ENCODE measurements around the gene RBMS2. TPM values are rescaled to one million over a fixed set of nuclear protein-coding genes. Genes with fewer than 3 reads are reported as not detected.

Gene RBMS2
- total and polyA plus RNA-seq, 7 experiments from 2014 or later = 0.81 to 12.8 (median 5.1) TPM

- POLR2A ChIA-PET = interaction anchor here (0.6 to 8.3 kb wide), 11 partner anchors 10 to 107 kb away, joined by 3 to 88 read pairs (median 6); partner anchors contain the start of genes BAZ2A, NACA and PTGES3
- H3K4me1 ChIP-seq (ENCODE audit: control insufficient read depth in 2 of 2, insufficient read depth in 2 of 2, low read length in 2 of 2) = peaks cover 4 to 21% of the 10 kb centered on the region in 2 donors
- intact Hi-C loops (cut with micrococcal nuclease) = loop anchor here (5.0 kb wide), 2 partner anchors 468 to 717 kb away; partner anchors contain the start of genes PYM1 (in 1 of the 2) and STAT6 (in 1 of the 2)
- peaks cover 16 to 46% (median 27%) of the 10 kb centered on the region in 3 experiments for H3K36me3 ChIP-seq (ENCODE audit: control insufficient read depth in 2 of 3, insufficient read depth in 3 of 3, low read length in 3 of 3)
- Mint-ChIP-seq H3K36me3 (peaks cover 6 to 36% (median 17%) of the 10 kb centered on the region in 5 donors), H3K27me3 (no peaks in the 10 kb centered on the region), H3K9me3 (no peaks in the 10 kb centered on the region), H3K4me3 (peak overlapping the region; percentile 82 to 98 (median 94)), H3K4me1 (peaks cover 17 to 43% (median 39%) of the 10 kb centered on the region in 7 donors), H3K27ac (peak overlapping the region; percentile 97 to 100 (median 99))
- DNase-seq (no peak), ATAC-seq (no peak)
- no peaks in the 10 kb centered on the region for H3K27me3 ChIP-seq (ENCODE audit: control insufficient read depth in 2 of 2, insufficient read depth in 2 of 2, low read length in 2 of 2)
- H3K27ac ChIP-seq (ENCODE audit: low read depth, low read length) = peak overlapping the region; percentile 93
- CTCF ChIA-PET = interaction anchor here (2.3 kb wide), 1 partner anchor 8 kb away, joined by 10 read pairs; no protein-coding TSS in a partner anchor
- H3K9me3 ChIP-seq (ENCODE audit: control insufficient read depth in 2 of 3, low read length in 3 of 3) = no peaks in the 10 kb centered on the region
- H3K4me3 ChIP-seq (ENCODE audit: low read length) = peak overlapping the region; percentile 83
Observed at GRCh38 chr12:56644654-56645053, 123.0 kb downstream of the RBMS2 start.

GRCh38 chr12:56645201-56645716 is 123.6 kb downstream of the RBMS2 start:
- peak overlapping the region; percentile 83 for H3K4me3 ChIP-seq (ENCODE audit: low read length)
- peak overlapping the region; percentile 97 to 100 (median 99) for H3K27ac Mint-ChIP-seq
- no peaks in the 10 kb centered on the region for H3K27me3 ChIP-seq (ENCODE audit: control insufficient read depth in 2 of 2, insufficient read depth in 2 of 2, low read length in 2 of 2)
- H3K27ac ChIP-seq (ENCODE audit: low read depth, low read length) = peak overlapping the region; percentile 93
- H3K4me1 ChIP-seq (ENCODE audit: control insufficient read depth in 2 of 2, insufficient read depth in 2 of 2, low read length in 2 of 2) = peaks cover 4 to 21% of the 10 kb centered on the region in 2 donors
- peaks cover 12 to 40% (median 23%) of the 10 kb centered on the region in 3 experiments for H3K36me3 ChIP-seq (ENCODE audit: control insufficient read depth in 2 of 3, insufficient read depth in 3 of 3, low read length in 3 of 3)
- CTCF ChIA-PET = interaction anchor here (2.3 kb wide), 1 partner anchor 9 kb away, joined by 10 read pairs; no protein-coding TSS in a partner anchor
- H3K4me1 Mint-ChIP-seq = peaks cover 17 to 43% (median 36%) of the 10 kb centered on the region in 7 donors
- H3K4me3 Mint-ChIP-seq = peak overlapping the region; percentile 82 to 98 (median 94)
- H3K9me3 Mint-ChIP-seq = no peaks in the 10 kb centered on the region
- H3K9me3 ChIP-seq (ENCODE audit: control insufficient read depth in 2 of 3, low read length in 3 of 3) = no peaks in the 10 kb centered on the region
- DNase-seq = peak in 1 of 9 donors; percentile 25
- H3K27me3 Mint-ChIP-seq = no peaks in the 10 kb centered on the region
- peaks cover 6 to 33% (median 15%) of the 10 kb centered on the region in 5 donors for H3K36me3 Mint-ChIP-seq
- POLR2A ChIA-PET = interaction anchor here (0.5 to 8.3 kb wide), 15 partner anchors 10 to 672 kb away, joined by 3 to 88 read pairs (median 5); partner anchors contain the start of genes BAZ2A, NACA, PTGES3 and RAB5B
- intact Hi-C loops (cut with micrococcal nuclease) = loop anchor here (5.0 kb wide), 2 partner anchors 467 to 718 kb away; partner anchors contain the start of genes PYM1 (in 1 of the 2) and STAT6 (in 1 of the 2)
- no peak for ATAC-seq

Other genes with a start within 250 kb of the RBMS2 start
- gene CS, start 221.5 kb upstream of the RBMS2 start, total RNA-seq = 100 to 1,000 TPM; 126 to 241 (median 167) TPM
- gene CS, start 221.5 kb upstream of the RBMS2 start, polyA plus RNA-seq = 10 to 100 TPM; 57.6 to 79.9 TPM
- 100 to 1,000 TPM in 1 of 5 experiments, 10 to 100 TPM in 4; 48.4 to 134 (median 87.6) TPM for gene CNPY2, start 205.8 kb upstream of the RBMS2 start, total RNA-seq
- gene CNPY2, start 205.8 kb upstream of the RBMS2 start, polyA plus RNA-seq = 100 to 1,000 TPM; 183 to 184 TPM
- gene PAN2, start 187.8 kb upstream of the RBMS2 start, total RNA-seq = 100 to 1,000 TPM in 4 of 5 experiments, 10 to 100 TPM in 1; 65.8 to 279 (median 144) TPM
- gene PAN2, start 187.8 kb upstream of the RBMS2 start, polyA plus RNA-seq = 10 to 100 TPM; 11.4 to 13.9 TPM
- 10 to 100 TPM; 14.4 to 42.0 (median 20.1) TPM for gene IL23A, start 182.9 kb upstream of the RBMS2 start, total RNA-seq
- gene IL23A, start 182.9 kb upstream of the RBMS2 start, polyA plus RNA-seq = 10 to 100 TPM; 14.8 to 25.2 TPM
- 100 to 1,000 TPM; 119 to 291 (median 182) TPM for gene STAT2, start 161.7 kb upstream of the RBMS2 start, total RNA-seq
- 10 to 100 TPM; 64.1 to 80.3 TPM for gene STAT2, start 161.7 kb upstream of the RBMS2 start, polyA plus RNA-seq
- gene APOF, start 159.0 kb upstream of the RBMS2 start, total RNA-seq = not detected
- under 1 TPM in 1 of 2 donors, not detected in 1; 0.12 TPM for gene APOF, start 159.0 kb upstream of the RBMS2 start, polyA plus RNA-seq
- 10 to 100 TPM in 1 of 5 experiments, 1 to 10 TPM in 4; 4.4 to 42.3 (median 5.4) TPM for gene TIMELESS, start 72.4 kb upstream of the RBMS2 start, total RNA-seq
- gene TIMELESS, start 72.4 kb upstream of the RBMS2 start, polyA plus RNA-seq = 1 to 10 TPM; 2.7 to 3.3 TPM
- gene MIP, start 67.2 kb upstream of the RBMS2 start, total RNA-seq = not detected
- not detected for gene MIP, start 67.2 kb upstream of the RBMS2 start, polyA plus RNA-seq
- gene SPRYD4, start 53.2 kb upstream of the RBMS2 start, total RNA-seq = 1 to 10 TPM; 5.2 to 7.5 (median 7.2) TPM
- 1 to 10 TPM; 1.1 to 1.4 TPM for gene SPRYD4, start 53.2 kb upstream of the RBMS2 start, polyA plus RNA-seq
- gene GLS2, start 33.7 kb upstream of the RBMS2 start, total RNA-seq = 10 to 100 TPM in 1 of 5 experiments, 1 to 10 TPM in 3, under 1 TPM in 1; 0.94 to 10.2 (median 3.0) TPM
- 1 to 10 TPM; 5.9 to 6.8 TPM for gene GLS2, start 33.7 kb upstream of the RBMS2 start, polyA plus RNA-seq
- gene BAZ2A, start 108.5 kb downstream of the RBMS2 start, total RNA-seq = 100 to 1,000 TPM; 127 to 230 (median 191) TPM
- 10 to 100 TPM; 24.8 to 45.1 TPM for gene BAZ2A, start 108.5 kb downstream of the RBMS2 start, polyA plus RNA-seq
- gene ATP5F1B, start 124.2 kb downstream of the RBMS2 start, total RNA-seq = 100 to 1,000 TPM; 217 to 476 (median 267) TPM
- gene ATP5F1B, start 124.2 kb downstream of the RBMS2 start, polyA plus RNA-seq = 100 to 1,000 TPM; 658 to 688 TPM
- gene PTGES3, start 166.5 kb downstream of the RBMS2 start, total RNA-seq = 100 to 1,000 TPM; 111 to 229 (median 153) TPM
- gene PTGES3, start 166.5 kb downstream of the RBMS2 start, polyA plus RNA-seq = 100 to 1,000 TPM; 221 to 289 TPM
- gene NACA, start 203.5 kb downstream of the RBMS2 start, total RNA-seq = 1,000 to 10,000 TPM in 4 of 5 experiments, 100 to 1,000 TPM in 1; 834 to 1,486 (median 1,355) TPM
- gene NACA, start 203.5 kb downstream of the RBMS2 start, polyA plus RNA-seq = 1,000 to 10,000 TPM; 1,440 to 1,626 TPM
- gene PRIM1, start 230.5 kb downstream of the RBMS2 start, total RNA-seq = 10 to 100 TPM; 11.5 to 39.8 (median 26.2) TPM
- 10 to 100 TPM; 40.0 to 55.1 TPM for gene PRIM1, start 230.5 kb downstream of the RBMS2 start, polyA plus RNA-seq
- 1 to 10 TPM in 2 of 5 experiments, under 1 TPM in 3; 0.22 to 1.5 (median 0.64) TPM for gene HSD17B6, start 241.5 kb downstream of the RBMS2 start, total RNA-seq
- gene HSD17B6, start 241.5 kb downstream of the RBMS2 start, polyA plus RNA-seq = 1 to 10 TPM in 1 of 2 donors, under 1 TPM in 1; 0.99 to 1.3 TPM